Naive B cell (primary cell): Measurements from ENCODE around the gene C8A. TPM values are rescaled to one million over a fixed set of nuclear protein-coding genes. Genes with fewer than 3 reads are reported as not detected.

Source experiments
- ATAC-seq, 2 donors: fragments of 150-1000 bp; cut with Tn5 transposase; 2 replicates each; pipeline ENCODE4 v1.10.0; 2021; ENCODE audit warnings: low read depth in 2 of 2, mild to moderate bottlenecking in 2 of 2, moderate library complexity in 2 of 2
- DNase-seq: peaks from one replicate; pipeline ENCODE4 v3.0.0; 2022
- H3K27ac Mint-ChIP-seq, 6 donors: one replicate each; pipeline ENCODE4 v1.8.0; 2020 to 2022; ENCODE audit warnings: mild to moderate bottlenecking in 6 of 6, mixed read lengths in 6 of 6, moderate library complexity in 5 of 6, inconsistent platforms in 2 of 6
- H3K27me3 Mint-ChIP-seq, 3 donors: one replicate each; pipeline ENCODE4 v1.8.0; 2021 to 2022; ENCODE audit warnings: mixed read lengths in 3 of 3, mild to moderate bottlenecking in 1 of 3
- H3K36me3 Mint-ChIP-seq, 2 donors: one replicate each; pipeline ENCODE4 v1.8.0; 2020 to 2022; ENCODE audit warnings: mixed read lengths in 2 of 2, inconsistent platforms in 1 of 2, mild to moderate bottlenecking in 1 of 2
- H3K4me1 Mint-ChIP-seq, 3 donors: one replicate each; pipeline ENCODE4 v1.8.0; 2020 to 2022; ENCODE audit warnings: mixed read lengths in 3 of 3, inconsistent platforms in 1 of 3, mild to moderate bottlenecking in 1 of 3, moderate library complexity in 1 of 3
- H3K4me3 Mint-ChIP-seq, 8 donors: one replicate each; pipeline ENCODE4 v1.8.0; 2020 to 2022; ENCODE audit warnings: mild to moderate bottlenecking in 8 of 8, mixed read lengths in 8 of 8, moderate library complexity in 8 of 8, inconsistent platforms in 2 of 8
- H3K9me3 Mint-ChIP-seq, 7 donors: one replicate each; pipeline ENCODE4 v1.8.0; 2020 to 2022; ENCODE audit warnings: mixed read lengths in 7 of 7, mild to moderate bottlenecking in 5 of 7, inconsistent platforms in 2 of 7, moderate library complexity in 1 of 7
- polyA plus RNA-seq, 6 donors: library from polyadenylated mRNA; unstranded; fragments of 300-500 nt; fragmentation: Illumina TruSeq; gene quantifications; one replicate each; pipeline ENCODE4 v1.2.3, GENCODE V29; 2021; ENCODE audit warnings: low read depth in 6 of 6

Gene C8A
- polyA plus RNA-seq: not detected

DNA sequence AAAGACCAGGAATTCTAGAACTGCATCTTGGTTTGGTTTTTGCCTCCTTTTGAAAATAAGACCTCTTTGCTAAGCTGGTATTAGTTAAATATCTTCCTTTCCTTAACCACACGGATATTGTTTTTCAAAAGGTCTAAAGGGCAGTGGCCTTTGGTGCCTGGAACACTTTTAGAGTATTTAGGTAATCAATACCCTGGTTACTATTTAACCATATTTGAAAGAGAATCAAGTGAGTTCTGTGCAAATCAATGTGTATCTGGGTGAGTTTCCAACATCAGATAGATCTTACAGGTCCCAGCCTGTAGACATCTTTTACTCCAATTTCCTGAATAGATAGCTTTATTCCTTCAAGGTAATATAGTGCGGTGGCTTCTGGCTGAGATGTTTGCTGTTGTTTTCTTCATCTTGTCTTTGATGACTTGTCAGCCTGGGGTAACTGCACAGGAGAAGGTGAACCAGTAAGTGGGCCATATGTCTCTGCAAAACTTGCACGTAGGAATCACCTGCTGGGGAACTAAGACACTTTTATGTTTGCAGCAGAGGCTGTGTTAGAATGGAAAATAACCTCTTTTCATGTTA, at the start of gene C8A:
C8A (plus strand) TSS at position 277 of the 579 bp plus-strand sequence; CDS start at position 382, 105 bp downstream.
- Mint-ChIP-seq H3K27me3 (peaks cover 6 to 14% (median 10%) of the 10 kb centered on the region in 3 donors), H3K4me1 (no peaks in the 10 kb centered on the region), H3K27ac (no peak within 1 kb of the TSS), H3K4me3 (no peak within 1 kb of the TSS), H3K9me3 (peaks cover 0 to 6% (median 0%) of the 10 kb centered on the region in 7 donors), H3K36me3 (no peaks in the 10 kb centered on the region)
- DNase-seq (no peak), ATAC-seq (no peak)

GRCh38 chr1:56806804-56807203, 47.8 kb upstream of the C8A start:
- Mint-ChIP-seq H3K4me1 (no peaks in the 10 kb centered on the region), H3K27ac (no peak overlapping the region), H3K27me3 (peaks cover 9 to 29% (median 20%) of the 10 kb centered on the region in 3 donors), H3K4me3 (no peak overlapping the region), H3K36me3 (no peaks in the 10 kb centered on the region), H3K9me3 (no peaks in the 10 kb centered on the region)
- DNase-seq (no peak), ATAC-seq (no peak)

GRCh38 chr1:56808410-56808809, 46.2 kb upstream of the C8A start:
- no peak for ATAC-seq
- H3K4me3 Mint-ChIP-seq: no peak overlapping the region
- peaks cover 9 to 30% (median 29%) of the 10 kb centered on the region in 3 donors for H3K27me3 Mint-ChIP-seq
- H3K36me3 Mint-ChIP-seq: no peaks in the 10 kb centered on the region
- no peak overlapping the region for H3K27ac Mint-ChIP-seq
- H3K4me1 Mint-ChIP-seq: no peaks in the 10 kb centered on the region
- DNase-seq: no peak
- peaks cover 0 to 3% (median 0%) of the 10 kb centered on the region in 7 donors for H3K9me3 Mint-ChIP-seq

GRCh38 chr1:56811331-56811730, 43.3 kb upstream of the C8A start:
- H3K9me3 Mint-ChIP-seq: peaks cover 4 to 16% (median 5%) of the 10 kb centered on the region in 7 donors
- peaks cover 19 to 38% (median 20%) of the 10 kb centered on the region in 3 donors for H3K27me3 Mint-ChIP-seq
- no peak overlapping the region for H3K27ac Mint-ChIP-seq
- H3K4me1 Mint-ChIP-seq: no peaks in the 10 kb centered on the region
- DNase-seq (no peak), ATAC-seq (no peak)
- H3K4me3 Mint-ChIP-seq: no peak overlapping the region
- peaks cover 0 to 9% of the 10 kb centered on the region in 2 donors for H3K36me3 Mint-ChIP-seq

- Mint-ChIP-seq H3K27me3 (peaks cover 27 to 37% (median 33%) of the 10 kb centered on the region in 3 donors), H3K4me1 (no peaks in the 10 kb centered on the region), H3K4me3 (peak overlapping the region in 1 of 8 donors; percentile 33), H3K27ac (no peak overlapping the region), H3K9me3 (peaks cover 4 to 16% (median 5%) of the 10 kb centered on the region in 7 donors), H3K36me3 (peaks cover 0 to 9% of the 10 kb centered on the region in 2 donors)
- DNase-seq (no peak), ATAC-seq (no peak)
Observed at GRCh38 chr1:56814205-56814604, 40.4 kb upstream of the C8A start.

GRCh38 chr1:56816264-56816663, 38.3 kb upstream of the C8A start:
- H3K27ac Mint-ChIP-seq: no peak overlapping the region
- H3K9me3 Mint-ChIP-seq: peaks cover 4 to 16% (median 5%) of the 10 kb centered on the region in 7 donors
- peaks cover 0 to 9% of the 10 kb centered on the region in 2 donors for H3K36me3 Mint-ChIP-seq
- peaks cover 19 to 29% (median 26%) of the 10 kb centered on the region in 3 donors for H3K27me3 Mint-ChIP-seq
- no peak for DNase-seq
- H3K4me3 Mint-ChIP-seq: no peak overlapping the region
- no peak for ATAC-seq
- H3K4me1 Mint-ChIP-seq: no peaks in the 10 kb centered on the region

DNA sequence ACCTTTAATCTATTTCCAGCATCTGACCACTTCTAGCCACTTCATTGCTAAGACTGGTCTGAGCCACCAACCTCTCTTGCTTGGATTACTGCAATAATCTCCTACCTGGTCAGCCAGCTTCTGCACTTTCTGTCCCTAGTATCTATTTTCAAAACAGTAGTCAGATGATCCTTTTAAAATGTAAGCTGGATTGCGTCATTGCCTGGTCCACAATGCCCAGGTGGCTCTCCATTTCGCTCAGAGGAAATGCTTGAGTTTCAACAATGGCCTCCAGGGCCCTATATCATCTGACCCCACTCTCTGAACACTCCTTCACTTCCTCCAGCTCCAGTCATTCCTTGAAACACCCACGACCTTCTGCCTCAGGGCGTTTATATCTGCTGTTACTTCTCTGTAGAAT, 37.7 kb upstream of the C8A start:
- ATAC-seq: no peak
- no peak for DNase-seq
- Mint-ChIP-seq H3K36me3 (peaks cover 0 to 9% of the 10 kb centered on the region in 2 donors), H3K4me3 (no peak overlapping the region), H3K4me1 (no peaks in the 10 kb centered on the region), H3K9me3 (peaks cover 4 to 16% (median 5%) of the 10 kb centered on the region in 7 donors), H3K27ac (no peak overlapping the region), H3K27me3 (peaks cover 19 to 33% (median 32%) of the 10 kb centered on the region in 3 donors)

- Mint-ChIP-seq H3K9me3 (peaks cover 4 to 16% (median 5%) of the 10 kb centered on the region in 7 donors), H3K4me1 (no peaks in the 10 kb centered on the region), H3K27me3 (peaks cover 16 to 35% (median 28%) of the 10 kb centered on the region in 3 donors), H3K4me3 (no peak overlapping the region), H3K36me3 (peaks cover 0 to 9% of the 10 kb centered on the region in 2 donors), H3K27ac (no peak overlapping the region)
- DNase-seq (no peak), ATAC-seq (no peak)
Observed at GRCh38 chr1:56817716-56818463, 36.7 kb upstream of the C8A start.

GRCh38 chr1:56819387-56819899, 35.2 kb upstream of the C8A start, which contains the start of gene FYB2:
Gene FYB2, minus strand, starts transcription at chr1:56819404. Its CDS starts 114 bp downstream, at chr1:56819290.
- Mint-ChIP-seq H3K27me3 (peaks cover 16 to 39% (median 17%) of the 10 kb centered on the region in 3 donors), H3K4me3 (no peak within 1 kb of the TSS), H3K36me3 (peaks cover 0 to 9% of the 10 kb centered on the region in 2 donors), H3K4me1 (no peaks in the 10 kb centered on the region), H3K9me3 (peaks cover 2 to 9% (median 4%) of the 10 kb centered on the region in 7 donors), H3K27ac (peak within 1 kb of the TSS in 1 of 6 donors; percentile 31)
- ATAC-seq (no peak), DNase-seq (no peak)

GRCh38 chr1:56820755-56821461, 33.7 kb upstream of the C8A start:
- H3K36me3 Mint-ChIP-seq: no peaks in the 10 kb centered on the region
- H3K4me3 Mint-ChIP-seq: no peak overlapping the region
- H3K9me3 Mint-ChIP-seq: peaks cover 0 to 1% (median 0%) of the 10 kb centered on the region in 7 donors
- H3K27ac Mint-ChIP-seq: no peak overlapping the region
- ATAC-seq: peak; percentile 37 to 51
- H3K4me1 Mint-ChIP-seq: no peaks in the 10 kb centered on the region
- peak; percentile 39 for DNase-seq
- H3K27me3 Mint-ChIP-seq: peaks cover 9 to 40% (median 14%) of the 10 kb centered on the region in 3 donors

- H3K4me3 Mint-ChIP-seq: no peak overlapping the region
- no peaks in the 10 kb centered on the region for H3K36me3 Mint-ChIP-seq
- peaks cover 0 to 1% (median 0%) of the 10 kb centered on the region in 7 donors for H3K9me3 Mint-ChIP-seq
- ATAC-seq (no peak), DNase-seq (no peak)
- H3K27me3 Mint-ChIP-seq: peaks cover 13 to 42% (median 14%) of the 10 kb centered on the region in 3 donors
- H3K27ac Mint-ChIP-seq: no peak overlapping the region
- no peaks in the 10 kb centered on the region for H3K4me1 Mint-ChIP-seq
Observed at GRCh38 chr1:56821462-56821797, 33.2 kb upstream of the C8A start.

DNA sequence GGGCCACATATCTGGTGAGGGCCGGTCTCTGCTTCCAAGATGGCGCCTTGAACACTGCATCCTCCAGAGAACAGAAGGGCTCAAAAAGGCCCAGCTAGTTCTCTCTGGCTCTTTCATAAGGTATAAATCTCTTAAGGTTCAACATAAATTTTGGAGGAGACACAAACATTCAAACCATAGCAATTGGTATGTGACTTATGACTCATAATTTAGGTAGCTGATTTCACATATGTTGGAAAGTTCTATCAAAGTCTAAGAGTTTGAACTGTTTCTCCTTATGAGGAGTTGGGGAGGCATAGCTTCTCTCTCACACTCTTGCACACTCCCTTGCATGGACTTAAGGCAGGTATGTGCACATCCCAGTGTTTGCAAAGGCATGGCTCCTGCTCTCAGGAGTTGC, 30.3 kb upstream of the C8A start:
- Mint-ChIP-seq H3K9me3 (peaks cover 0 to 1% (median 0%) of the 10 kb centered on the region in 7 donors), H3K27me3 (peaks cover 16 to 41% (median 28%) of the 10 kb centered on the region in 3 donors), H3K4me3 (no peak overlapping the region), H3K36me3 (no peaks in the 10 kb centered on the region), H3K4me1 (no peaks in the 10 kb centered on the region), H3K27ac (no peak overlapping the region)
- ATAC-seq (no peak), DNase-seq (no peak)

DNA sequence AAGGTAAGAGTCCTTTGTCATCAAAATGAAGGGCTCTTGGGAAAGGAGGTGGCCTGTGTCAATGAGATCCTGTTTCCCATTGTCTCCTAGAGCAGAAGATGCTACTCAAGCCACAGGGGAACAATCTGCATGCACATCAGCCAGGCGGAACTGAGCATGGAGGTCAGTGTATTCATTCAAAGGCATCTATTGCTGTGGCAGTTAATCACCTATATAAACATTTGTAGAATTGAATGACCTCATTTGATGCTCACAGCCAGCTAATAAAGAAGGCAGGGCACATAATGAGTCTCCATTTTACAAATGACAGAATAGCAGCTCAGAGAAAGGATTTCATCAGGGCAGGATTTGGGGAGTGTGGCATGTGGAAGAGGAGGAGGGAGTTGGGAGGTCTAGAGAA, 29.7 kb upstream of the C8A start:
- H3K9me3 Mint-ChIP-seq: peaks cover 0 to 1% (median 0%) of the 10 kb centered on the region in 7 donors
- DNase-seq (no peak), ATAC-seq (no peak)
- H3K27ac Mint-ChIP-seq: peak overlapping the region in 1 of 6 donors; percentile 18
- H3K4me3 Mint-ChIP-seq: no peak overlapping the region
- no peaks in the 10 kb centered on the region for H3K4me1 Mint-ChIP-seq
- peaks cover 19 to 40% (median 30%) of the 10 kb centered on the region in 3 donors for H3K27me3 Mint-ChIP-seq
- H3K36me3 Mint-ChIP-seq: no peaks in the 10 kb centered on the region
